A673 (cell line): ENCODE results near the gene KLF12. TPM values are rescaled to one million over a fixed set of nuclear protein-coding genes. Genes with fewer than 3 reads are reported as not detected.

Experiments
- BruUV-seq: library from RNA; stranded (reverse); fragments of 400-500 nt; replicated peaks from 2 replicates; lab custom pipeline; 2021; lab: Mats Ljungman, UMichigan
- CTCF ChIA-PET: fragments of 300-600 bp; sonication (Branson Sonifier 250); formaldehyde crosslinking; loops from one replicate; lab custom pipeline; 2022; ENCODE audit warnings: antibody characterized with exemption; lab: Charles Lee
- POLR2A ChIA-PET: fragments of 300-600 bp; sonication (Branson Sonifier 250); formaldehyde crosslinking; loops from one replicate; lab custom pipeline; 2022; ENCODE audit warnings: antibody characterized with exemption; ENCODE audit not compliant: low non-redundant PET; lab: Charles Lee
- DNase-seq: peaks from one replicate; pipeline ENCODE4 v3.0.0-alpha.2; 2015; ENCODE audit warnings: low spot score
- H3K27ac ChIP-seq: fragments of 200-600 bp; sonication (generic); 2 replicates; pipeline ENCODE4 v1.5.1; 2016; ENCODE audit warnings: mixed run types, low read depth, mild to moderate bottlenecking, mixed read lengths, antibody characterized with exemption, low read length; ENCODE audit not compliant: poor library complexity, severe bottlenecking
- H3K27me3 ChIP-seq: fragments of 200-600 bp; sonication (generic); replicated peaks from 2 replicates; pipeline ENCODE4 v1.6.1; 2017; ENCODE audit warnings: mixed run types, low read depth, mild to moderate bottlenecking, mixed read lengths, antibody characterized with exemption, low read length; ENCODE audit not compliant: insufficient read depth, poor library complexity
- H3K36me3 ChIP-seq: fragments of 200-600 bp; sonication (generic); 2 replicates; pipeline ENCODE4 v1.6.1; 2016; ENCODE audit warnings: mixed run types, mild to moderate bottlenecking, mixed read lengths, antibody characterized with exemption, low read length; ENCODE audit not compliant: insufficient read depth, poor library complexity, severe bottlenecking
- H3K4me1 ChIP-seq: fragments of 200-600 bp; sonication (generic); 2 replicates; pipeline ENCODE4 v1.6.1; 2017; ENCODE audit warnings: mixed run types, mild to moderate bottlenecking, mixed read lengths, antibody characterized with exemption, low read length; ENCODE audit not compliant: insufficient read depth, poor library complexity, severe bottlenecking
- H3K4me3 ChIP-seq: fragments of 200-600 bp; sonication (generic); 2 replicates; pipeline ENCODE4 v1.5.1; 2016; ENCODE audit warnings: low read depth, mixed run types, mild to moderate bottlenecking, mixed read lengths, low read length; ENCODE audit not compliant: poor library complexity, severe bottlenecking
- H3K9me3 ChIP-seq: fragments of 200-600 bp; sonication (generic); 2 replicates; pipeline ENCODE4 v1.6.1; 2016; ENCODE audit warnings: mixed run types, low read depth, mild to moderate bottlenecking, mixed read lengths, antibody characterized with exemption, low read length; ENCODE audit not compliant: poor library complexity, severe bottlenecking
- EZH2 ChIP-seq: fragments of 200-600 bp; sonication (generic); IDR thresholded peaks from 2 replicates; pipeline ENCODE4 v1.6.1; 2017; ENCODE audit warnings: borderline replicate concordance, low read depth, mild to moderate bottlenecking, mixed read lengths, antibody characterized with exemption, low read length; ENCODE audit not compliant: poor library complexity, severe bottlenecking
- intact Hi-C: fragments of 100-400 bp; cut with micrococcal nuclease; formaldehyde crosslinking; loops from one replicate; pipeline ENCODE4 v1.10.0; 2022; ENCODE audit not compliant: unreplicated experiment
- total RNA-seq: library from RNA; stranded (reverse); gene quantifications from 2 replicates; pipeline ENCODE4 v1.2.3, GENCODE V29; 2021
- TF ChIP-seq, protein P1 (sequence below): fragments of 300-800, 200-600 bp; sonication (generic); conservative IDR thresholded peaks from 2 replicates; pipeline ENCODE4 v1.5.1; 2017; ENCODE audit warnings: low read depth, mild to moderate bottlenecking, antibody characterized with exemption, low read length, moderate library complexity, mixed read lengths

Gene KLF12
- total RNA-seq, 1 experiment from 2014 or later, result 12.4 TPM

DNA sequence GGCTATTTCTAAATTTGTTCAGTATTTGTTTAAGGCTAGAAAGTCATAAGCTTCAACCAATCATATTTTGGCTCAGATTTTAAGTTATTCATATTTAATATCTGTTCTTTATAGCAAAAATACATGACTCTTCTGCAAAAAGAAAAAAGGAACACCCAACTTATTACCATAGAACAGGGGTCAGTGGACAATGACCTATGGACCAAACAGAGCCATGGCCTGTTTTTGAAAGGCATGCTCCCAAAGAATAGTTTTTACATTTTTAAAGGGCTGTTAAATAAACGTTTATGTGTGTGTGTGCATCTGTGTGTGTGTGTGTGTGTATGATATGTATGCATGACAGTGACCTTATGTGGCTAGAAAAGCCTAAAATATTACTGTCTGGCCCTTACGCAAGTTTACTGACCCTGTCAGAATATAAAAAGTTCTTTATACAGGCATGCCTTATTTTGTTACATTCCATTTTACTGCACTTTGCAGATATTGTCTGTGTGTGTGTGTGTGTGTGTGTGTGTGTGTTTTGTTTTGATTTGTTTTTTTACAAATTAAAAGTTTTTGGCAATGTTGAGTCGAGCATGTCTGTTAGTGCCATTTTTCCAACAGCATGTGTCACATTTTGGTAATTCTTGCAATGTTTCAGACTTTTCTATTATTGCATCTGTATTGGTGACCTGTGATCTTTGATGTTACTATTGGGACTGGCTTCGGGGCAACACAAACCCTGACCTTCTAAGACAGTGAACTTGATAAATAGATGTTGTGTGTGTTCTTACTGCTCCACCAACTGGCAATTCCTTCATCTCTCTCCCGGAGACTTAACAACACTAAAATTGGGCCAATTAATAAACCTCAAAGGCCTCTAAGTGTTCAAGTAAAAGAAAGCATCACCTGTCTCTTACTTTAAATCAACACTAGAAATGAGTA, 22.0 kb downstream of the KLF12 start:
- intact Hi-C loops, result no loop called here
- no peak for TF ChIP-seq EZH2
- TF ChIP-seq, protein P1, sequence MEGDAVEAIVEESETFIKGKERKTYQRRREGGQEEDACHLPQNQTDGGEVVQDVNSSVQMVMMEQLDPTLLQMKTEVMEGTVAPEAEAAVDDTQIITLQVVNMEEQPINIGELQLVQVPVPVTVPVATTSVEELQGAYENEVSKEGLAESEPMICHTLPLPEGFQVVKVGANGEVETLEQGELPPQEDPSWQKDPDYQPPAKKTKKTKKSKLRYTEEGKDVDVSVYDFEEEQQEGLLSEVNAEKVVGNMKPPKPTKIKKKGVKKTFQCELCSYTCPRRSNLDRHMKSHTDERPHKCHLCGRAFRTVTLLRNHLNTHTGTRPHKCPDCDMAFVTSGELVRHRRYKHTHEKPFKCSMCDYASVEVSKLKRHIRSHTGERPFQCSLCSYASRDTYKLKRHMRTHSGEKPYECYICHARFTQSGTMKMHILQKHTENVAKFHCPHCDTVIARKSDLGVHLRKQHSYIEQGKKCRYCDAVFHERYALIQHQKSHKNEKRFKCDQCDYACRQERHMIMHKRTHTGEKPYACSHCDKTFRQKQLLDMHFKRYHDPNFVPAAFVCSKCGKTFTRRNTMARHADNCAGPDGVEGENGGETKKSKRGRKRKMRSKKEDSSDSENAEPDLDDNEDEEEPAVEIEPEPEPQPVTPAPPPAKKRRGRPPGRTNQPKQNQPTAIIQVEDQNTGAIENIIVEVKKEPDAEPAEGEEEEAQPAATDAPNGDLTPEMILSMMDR, result no peak
- H3K27me3 ChIP-seq, result no peaks in the 10 kb centered on the region
- ChIA-PET POLR2A (no interaction called here), CTCF (no interaction called here)
- H3K4me1 ChIP-seq, result no peaks in the 10 kb centered on the region
- no peak overlapping the region for H3K27ac ChIP-seq
- BruUV-seq, result no TSS peak
- H3K4me3 ChIP-seq, result no peak overlapping the region
- H3K36me3 ChIP-seq, result no peaks in the 10 kb centered on the region
- DNase-seq, result no peak
- no peaks in the 10 kb centered on the region for H3K9me3 ChIP-seq

DNA sequence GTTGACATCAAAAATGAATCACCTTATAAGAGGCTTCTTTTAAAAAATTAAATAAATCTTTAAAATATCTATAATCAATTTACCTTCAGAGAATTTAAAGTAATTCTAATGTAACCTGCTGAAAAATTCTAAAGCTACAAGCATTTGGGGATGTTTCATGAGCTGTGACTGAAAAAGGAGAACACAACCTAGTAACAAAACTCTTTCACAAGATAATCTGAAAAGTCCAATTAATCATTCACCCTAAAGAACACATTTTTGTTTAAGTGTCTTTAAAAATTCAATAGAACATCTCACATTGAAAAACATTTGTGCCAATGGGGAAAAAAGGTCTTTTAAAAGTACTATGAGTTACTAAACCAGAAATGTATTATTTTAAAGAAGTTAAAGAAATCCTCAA, 22.8 kb downstream of the KLF12 start:
- no peak overlapping the region for H3K4me3 ChIP-seq
- no peaks in the 10 kb centered on the region for H3K36me3 ChIP-seq
- POLR2A ChIA-PET, result no interaction called here
- no TSS peak for BruUV-seq
- TF ChIP-seq EZH2, result no peak
- TF ChIP-seq, protein P1, result no peak
- H3K9me3 ChIP-seq, result no peaks in the 10 kb centered on the region
- H3K27ac ChIP-seq, result no peak overlapping the region
- no peaks in the 10 kb centered on the region for H3K27me3 ChIP-seq
- intact Hi-C loops, result no loop called here
- H3K4me1 ChIP-seq, result no peaks in the 10 kb centered on the region
- CTCF ChIA-PET, result no interaction called here
- DNase-seq, result no peak

DNA sequence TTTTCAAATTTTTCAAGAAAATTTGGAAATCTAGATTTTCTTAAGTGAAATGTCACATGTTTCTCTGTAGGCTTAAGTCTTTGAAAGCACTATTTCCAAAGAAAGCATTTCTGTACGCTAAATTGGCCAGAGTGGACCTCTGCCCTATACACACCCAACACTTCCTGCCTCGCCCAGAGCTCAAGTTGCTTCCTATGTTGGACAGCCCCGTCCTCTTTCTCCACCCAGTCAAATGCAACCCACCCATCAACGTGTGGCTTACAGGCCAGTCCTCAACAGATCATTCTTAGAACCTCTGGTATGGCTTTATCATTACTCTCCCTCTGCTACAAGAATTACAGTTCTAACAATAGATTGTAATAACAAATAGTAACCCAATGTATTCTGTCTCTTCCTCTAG, 24.2 kb downstream of the KLF12 start:
- DNase-seq, result no peak
- no peak overlapping the region for H3K27ac ChIP-seq

More for the DNA sequence above, 24.2 kb downstream of the KLF12 start:
- Histone ChIP-seq H3K4me1 (no peaks in the 10 kb centered on the region), H3K36me3 (no peaks in the 10 kb centered on the region), H3K9me3 (no peaks in the 10 kb centered on the region), H3K27me3 (no peaks in the 10 kb centered on the region), H3K4me3 (no peak overlapping the region)
- intact Hi-C loops, result no loop called here
- no TSS peak for BruUV-seq
- TF ChIP-seq, protein P1, result no peak
- TF ChIP-seq EZH2, result no peak
- POLR2A ChIA-PET, result no interaction called here
- CTCF ChIA-PET, result no interaction called here
